VCaP (cell line): ENCODE results near the gene MCM5.

ENCODE experiments used
- H3K27ac ChIP-seq: fragments of 450-650 bp; 2 replicates; pipeline ENCODE4 v1.5.1; 2017
- CTCF ChIP-seq: fragments of 450-650 bp; conservative IDR thresholded peaks from 2 replicates; pipeline ENCODE4 v1.5.1; 2017; ENCODE audit warnings: mild to moderate bottlenecking, moderate library complexity

MCM5 gene

GRCh38 chr22:35443338-35443737 lies 43.4 kb downstream of the MCM5 start:
- no peak for TF ChIP-seq CTCF
- H3K27ac ChIP-seq = no peak overlapping the region

DNA sequence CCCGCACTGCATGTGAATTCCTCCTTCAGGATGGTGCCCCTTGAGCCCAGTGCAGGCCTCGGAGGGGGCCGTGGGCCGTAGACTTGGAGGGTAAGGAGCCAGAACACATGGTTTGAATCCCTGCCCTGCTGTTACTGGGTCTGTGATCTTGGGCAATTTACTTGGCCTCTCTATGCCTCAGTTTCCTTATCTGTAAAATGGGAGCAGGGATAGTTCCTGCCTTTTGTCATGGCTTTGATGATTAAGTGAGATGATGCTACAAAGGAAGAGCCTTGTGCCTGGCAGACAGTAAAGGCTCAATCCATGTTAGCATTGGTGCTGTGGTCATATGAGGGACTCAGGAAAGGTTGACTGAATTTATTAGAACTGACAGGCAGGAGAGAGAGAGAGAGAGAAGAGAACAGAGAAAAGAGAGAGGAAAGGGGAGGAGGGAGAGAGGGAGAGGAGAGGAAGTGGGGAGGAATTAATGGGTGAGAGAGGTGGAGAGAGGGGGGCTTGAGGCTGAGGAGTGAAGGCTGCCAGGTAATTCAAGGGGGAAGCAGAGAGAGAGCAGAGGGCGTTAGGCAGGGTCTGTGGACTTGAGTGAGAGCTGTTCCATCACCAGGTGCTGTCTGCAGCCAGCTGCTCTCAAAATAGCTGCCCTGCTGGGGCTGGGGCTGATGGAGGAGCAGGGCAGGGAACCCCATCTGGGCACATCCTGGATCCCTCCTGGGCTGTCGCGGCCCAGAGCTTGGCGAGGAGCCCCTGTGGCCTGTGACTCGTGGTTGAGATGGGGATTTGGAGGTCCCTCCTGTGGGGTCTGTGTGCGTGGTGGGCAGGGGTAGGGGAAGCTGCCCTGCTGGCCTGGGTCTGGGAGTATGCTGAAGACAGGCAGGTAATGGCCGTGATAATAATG lies 44.1 kb downstream of the MCM5 start:
- no peak overlapping the region for H3K27ac ChIP-seq
- TF ChIP-seq CTCF = no peak

- H3K27ac ChIP-seq = no peak overlapping the region
- TF ChIP-seq CTCF = no peak
Observed at GRCh38 chr22:35444685-35445399, 44.9 kb downstream of the MCM5 start.

GRCh38 chr22:35445933-35446332 lies 46.0 kb downstream of the MCM5 start:
- no peak overlapping the region for H3K27ac ChIP-seq
- no peak for TF ChIP-seq CTCF

DNA sequence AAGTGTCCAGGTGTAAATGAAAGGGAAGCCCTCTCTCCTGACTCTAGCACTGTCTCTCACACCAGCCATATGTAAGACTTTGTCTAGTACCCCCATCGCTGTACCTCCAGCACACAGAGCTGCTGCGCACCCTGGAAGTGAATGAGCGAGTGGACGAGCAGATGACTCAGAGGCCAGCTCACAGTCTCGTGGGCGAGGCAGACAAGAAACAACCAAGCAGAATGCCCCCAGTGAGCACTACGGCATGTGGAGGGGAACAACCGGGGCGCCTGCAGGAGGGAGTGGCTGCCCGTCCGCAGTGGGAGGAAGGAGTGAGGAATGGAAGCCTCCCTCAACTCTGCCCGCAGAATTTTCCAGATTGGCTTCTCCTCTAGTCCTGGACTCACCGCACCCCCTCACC lies 46.4 kb downstream of the MCM5 start:
- no peak overlapping the region for H3K27ac ChIP-seq
- TF ChIP-seq CTCF = no peak

DNA sequence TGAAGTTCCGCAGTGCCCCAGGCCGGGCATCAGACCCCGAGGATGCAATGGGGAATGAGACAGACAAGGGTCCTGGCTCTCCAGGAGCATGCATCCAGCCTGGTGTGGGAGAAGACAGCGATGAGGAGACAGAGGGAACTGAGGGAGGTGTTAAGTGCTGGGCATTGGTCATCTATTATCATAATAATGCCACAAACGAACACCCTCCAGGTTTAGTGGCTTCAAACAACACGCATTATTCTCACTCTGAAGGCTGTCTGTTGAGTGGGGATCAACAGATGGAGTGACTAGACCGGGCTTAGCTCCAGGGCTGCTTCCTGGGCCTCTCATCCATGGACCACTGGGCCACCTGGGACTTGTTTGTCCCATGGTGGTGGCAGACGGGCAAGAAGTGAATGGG lies 48.6 kb downstream of the MCM5 start:
- TF ChIP-seq CTCF = no peak
- peak overlapping the region; percentile 37; the same call in 1 of the 2 replicates for H3K27ac ChIP-seq

GRCh38 chr22:35449829-35450689 lies 50.1 kb downstream of the MCM5 start:
- H3K27ac ChIP-seq = peak overlapping the region; percentile 95
- no peak for TF ChIP-seq CTCF
